Measurements from ENCODE around the gene C4A.

DNA sequence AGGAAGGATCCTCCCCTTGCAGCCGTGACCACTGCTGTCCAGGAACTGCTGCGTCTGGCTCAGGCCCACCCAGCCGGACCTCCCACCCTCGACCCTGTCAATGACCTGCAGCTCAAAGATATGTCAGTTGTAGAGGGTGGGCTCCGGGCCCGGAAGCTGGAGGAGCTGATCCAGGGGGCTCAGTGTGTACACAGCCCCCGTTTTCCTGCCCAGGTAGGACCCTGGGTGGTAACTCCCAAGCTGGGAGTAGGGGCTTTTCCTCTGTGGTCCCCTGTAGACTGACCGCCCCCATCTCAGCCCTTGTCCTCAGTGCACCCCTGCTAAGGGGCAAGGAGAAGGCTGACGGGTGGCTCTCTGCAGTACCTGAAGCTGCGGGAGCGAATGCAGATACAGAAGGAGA is 13.5 kb upstream of the C4A start:
- TF ChIP-seq, protein P1, sequence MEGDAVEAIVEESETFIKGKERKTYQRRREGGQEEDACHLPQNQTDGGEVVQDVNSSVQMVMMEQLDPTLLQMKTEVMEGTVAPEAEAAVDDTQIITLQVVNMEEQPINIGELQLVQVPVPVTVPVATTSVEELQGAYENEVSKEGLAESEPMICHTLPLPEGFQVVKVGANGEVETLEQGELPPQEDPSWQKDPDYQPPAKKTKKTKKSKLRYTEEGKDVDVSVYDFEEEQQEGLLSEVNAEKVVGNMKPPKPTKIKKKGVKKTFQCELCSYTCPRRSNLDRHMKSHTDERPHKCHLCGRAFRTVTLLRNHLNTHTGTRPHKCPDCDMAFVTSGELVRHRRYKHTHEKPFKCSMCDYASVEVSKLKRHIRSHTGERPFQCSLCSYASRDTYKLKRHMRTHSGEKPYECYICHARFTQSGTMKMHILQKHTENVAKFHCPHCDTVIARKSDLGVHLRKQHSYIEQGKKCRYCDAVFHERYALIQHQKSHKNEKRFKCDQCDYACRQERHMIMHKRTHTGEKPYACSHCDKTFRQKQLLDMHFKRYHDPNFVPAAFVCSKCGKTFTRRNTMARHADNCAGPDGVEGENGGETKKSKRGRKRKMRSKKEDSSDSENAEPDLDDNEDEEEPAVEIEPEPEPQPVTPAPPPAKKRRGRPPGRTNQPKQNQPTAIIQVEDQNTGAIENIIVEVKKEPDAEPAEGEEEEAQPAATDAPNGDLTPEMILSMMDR (IDR thresholded peaks at IDR 0.05; ENCODE audit: insufficient read depth, low read length, poor library complexity, severe bottlenecking): no peak
- TF ChIP-seq EZH2phosphoT487 (conservative IDR thresholded peaks at IDR 0.05; ENCODE audit: low read length): no peak

All from SU-DHL-6 (cell line).